ENCODE results near the gene AURKB. TPM values are rescaled to one million over a fixed set of nuclear protein-coding genes. Genes with fewer than 3 reads are reported as not detected.

The AURKB gene
- total RNA-seq, 1 donor from 2014 or later = 7.6 TPM

GRCh38 chr17:8187517-8188262, 22.7 kb downstream of the AURKB start:
- peak overlapping the region; percentile 94 for H3K4me3 ChIP-seq (ENCODE audit: insufficient read depth, low read depth, low read length)
- H3K79me2 ChIP-seq (ENCODE audit: insufficient read depth, low read length) = peaks cover 15% of the 10 kb centered on the region
- TF ChIP-seq EZH2 (IDR thresholded peaks at IDR 0.05; ENCODE audit: insufficient read depth, low read length) = no peak
- TF ChIP-seq CTCF (IDR thresholded peaks at IDR 0.05; ENCODE audit: insufficient read depth, low read depth, low read length) = no peak
- no peaks in the 10 kb centered on the region for H3K27me3 ChIP-seq (ENCODE audit: insufficient read depth, low read length)
- no peaks in the 10 kb centered on the region for H3K9me3 Mint-ChIP-seq (ENCODE audit: unreplicated experiment)
- H3K27me3 Mint-ChIP-seq (ENCODE audit: low read depth, unreplicated experiment) = no peaks in the 10 kb centered on the region
- H2AFZ ChIP-seq (ENCODE audit: low read depth, low read length) = no peak overlapping the region
- no peaks in the 10 kb centered on the region for H3K4me1 Mint-ChIP-seq (ENCODE audit: low read depth, unreplicated experiment)
- no peaks in the 10 kb centered on the region for H3K9me3 ChIP-seq (ENCODE audit: insufficient read depth, low read depth, low read length)
- peak overlapping the region; percentile 68 for H3K27ac ChIP-seq (ENCODE audit: low read depth, low read length)
- FAIRE-seq (peak; percentile 73), DNase-seq (ENCODE audit: low read depth) (peak; percentile 99)
- no peak overlapping the region for H3K27ac Mint-ChIP-seq (ENCODE audit: unreplicated experiment)
- H3K9ac ChIP-seq (ENCODE audit: low read length) = peak overlapping the region; percentile 85
- H3K36me3 ChIP-seq (ENCODE audit: insufficient read depth, low read length) = no peaks in the 10 kb centered on the region
- peak overlapping the region; percentile 91 for H3K4me2 ChIP-seq (ENCODE audit: low read length)
- peaks cover 32% of the 10 kb centered on the region for H3K4me1 ChIP-seq (ENCODE audit: insufficient read depth, low read length)
- no peaks in the 10 kb centered on the region for H3K36me3 Mint-ChIP-seq (ENCODE audit: low read depth, unreplicated experiment)
- no peak overlapping the region for H3K4me3 Mint-ChIP-seq (ENCODE audit: unreplicated experiment)
- peaks cover 24% of the 10 kb centered on the region for H4K20me1 ChIP-seq (ENCODE audit: insufficient read depth, low read length)

DNA sequence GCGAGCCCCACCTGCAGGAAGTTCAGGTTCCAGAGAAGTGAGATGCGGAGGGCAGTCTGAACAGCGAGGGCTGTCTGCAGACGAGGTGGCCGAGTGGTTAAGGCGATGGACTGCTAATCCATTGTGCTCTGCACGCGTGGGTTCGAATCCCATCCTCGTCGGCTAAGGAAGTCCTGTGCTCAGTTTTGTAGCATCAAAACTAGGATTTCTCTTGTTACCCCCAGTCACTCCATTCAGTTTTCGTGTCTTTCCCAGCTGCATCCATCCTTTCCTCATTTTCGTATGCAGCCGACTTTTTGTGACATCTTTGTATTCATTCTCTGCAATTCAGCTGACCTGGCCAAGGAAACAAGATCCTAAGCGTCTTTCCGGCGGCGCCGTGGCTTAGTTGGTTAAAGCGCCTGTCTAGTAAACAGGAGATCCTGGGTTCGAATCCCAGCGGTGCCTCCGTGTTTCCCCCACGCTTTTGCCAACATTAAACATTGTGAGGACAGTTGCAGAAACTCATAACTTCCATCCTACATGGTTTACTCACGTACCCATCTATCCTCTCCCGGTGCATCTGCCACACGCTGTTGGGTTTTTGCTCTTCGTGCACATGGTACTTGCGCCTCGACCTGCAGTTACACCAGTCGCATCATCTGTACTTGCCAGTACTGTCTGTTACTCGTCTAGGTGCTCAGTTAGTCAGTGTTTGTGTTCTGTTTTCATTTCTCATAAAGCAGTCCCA, 23.4 kb downstream of the AURKB start:
- Histone ChIP-seq H3K27me3 (ENCODE audit: insufficient read depth, low read length) (no peaks in the 10 kb centered on the region), H4K20me1 (ENCODE audit: insufficient read depth, low read length) (peaks cover 24% of the 10 kb centered on the region), H3K4me1 (ENCODE audit: insufficient read depth, low read length) (peaks cover 25% of the 10 kb centered on the region), H3K79me2 (ENCODE audit: insufficient read depth, low read length) (peaks cover 15% of the 10 kb centered on the region), H2AFZ (ENCODE audit: low read depth, low read length) (peak overlapping the region; percentile 97), H3K9me3 (ENCODE audit: insufficient read depth, low read depth, low read length) (no peaks in the 10 kb centered on the region), H3K4me2 (ENCODE audit: low read length) (peak overlapping the region; percentile 91), H3K4me3 (ENCODE audit: insufficient read depth, low read depth, low read length) (peak overlapping the region; percentile 94), H3K27ac (ENCODE audit: low read depth, low read length) (peak overlapping the region; percentile 68), H3K36me3 (ENCODE audit: insufficient read depth, low read length) (no peaks in the 10 kb centered on the region), H3K9ac (ENCODE audit: low read length) (peak overlapping the region; percentile 85)
- FAIRE-seq = peak; percentile 92
- H3K27me3 Mint-ChIP-seq (ENCODE audit: low read depth, unreplicated experiment) = no peaks in the 10 kb centered on the region
- H3K27ac Mint-ChIP-seq (ENCODE audit: unreplicated experiment) = no peak overlapping the region
- H3K4me3 Mint-ChIP-seq (ENCODE audit: unreplicated experiment) = no peak overlapping the region
- H3K9me3 Mint-ChIP-seq (ENCODE audit: unreplicated experiment) = no peaks in the 10 kb centered on the region
- peak; percentile 89 for DNase-seq (ENCODE audit: low read depth)
- TF ChIP-seq EZH2 (IDR thresholded peaks at IDR 0.05; ENCODE audit: insufficient read depth, low read length) (no peak), CTCF (IDR thresholded peaks at IDR 0.05; ENCODE audit: insufficient read depth, low read depth, low read length) (no peak)
- H3K36me3 Mint-ChIP-seq (ENCODE audit: low read depth, unreplicated experiment) = no peaks in the 10 kb centered on the region
- no peaks in the 10 kb centered on the region for H3K4me1 Mint-ChIP-seq (ENCODE audit: low read depth, unreplicated experiment)
